NCI-H1930 (cell line): ENCODE measurements around the gene ARID1A.
A peak's percentile ranks its signal among the peaks of the same experiment; 100 is the strongest.
"Not testable (repeated sequence)": the region's sequence is repeated elsewhere in the genome, so short reads cannot be mapped to it uniquely, and the experiment has no call there.

Source experiments
- DNase-seq, 2 experiments: peaks; one replicate each; lab custom pipeline; 2025; lab: John Stamatoyannopoulos, UW

ARID1A gene

DNA sequence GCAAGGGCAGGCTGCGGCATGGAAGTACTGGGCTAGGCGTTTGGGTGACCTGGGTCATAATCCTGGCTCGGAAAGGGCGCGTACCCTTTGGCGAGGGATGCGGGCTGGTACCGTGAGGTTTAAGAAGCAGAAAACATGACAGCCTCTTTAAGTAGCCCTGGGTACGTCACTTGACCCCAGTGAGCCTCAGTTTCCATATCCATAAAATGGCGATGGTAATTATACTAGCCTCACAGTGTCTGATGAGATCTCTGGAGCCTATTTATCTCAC is 92.6 kb downstream of the ARID1A start:
- DNase-seq = no peak

DNA sequence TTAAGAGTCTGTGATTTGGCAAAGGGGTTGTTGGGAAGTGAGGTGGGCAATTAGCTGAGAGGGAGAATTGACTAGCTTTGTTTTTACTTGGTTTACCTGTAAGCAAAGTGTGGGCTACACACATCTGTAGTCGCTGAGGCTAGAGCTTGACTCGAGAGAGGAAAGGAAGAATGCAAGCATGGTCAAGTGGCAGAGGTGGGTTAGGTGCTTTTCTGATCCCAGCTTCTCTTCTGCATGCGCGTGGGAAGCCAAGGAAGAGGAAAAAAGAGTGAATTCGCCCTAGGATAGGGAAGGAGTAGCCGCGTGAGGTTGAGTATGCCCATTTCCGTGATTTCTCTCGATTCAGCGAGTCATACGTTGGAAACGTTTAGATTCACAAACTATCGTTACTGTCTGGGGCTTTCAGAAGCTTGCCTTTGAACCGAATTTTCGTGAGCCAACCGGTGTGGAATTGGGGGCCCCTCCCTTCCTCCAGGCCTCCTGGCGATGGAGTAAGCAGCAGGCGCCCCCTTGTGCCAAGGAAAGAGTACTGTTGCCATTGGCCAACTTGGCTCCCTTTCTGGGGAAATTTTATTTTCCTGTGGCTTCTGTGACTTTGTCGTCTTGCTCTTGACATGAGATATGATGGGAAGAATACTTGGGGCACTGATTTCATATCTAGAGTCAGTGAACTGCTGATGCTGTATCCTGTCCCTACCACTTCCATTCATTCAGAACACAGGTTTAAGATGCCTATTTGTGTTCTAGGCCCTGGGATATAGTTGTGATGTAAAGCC is 93.2 kb downstream of the ARID1A start:
- DNase-seq = peak; percentile 57 to 71

DNA sequence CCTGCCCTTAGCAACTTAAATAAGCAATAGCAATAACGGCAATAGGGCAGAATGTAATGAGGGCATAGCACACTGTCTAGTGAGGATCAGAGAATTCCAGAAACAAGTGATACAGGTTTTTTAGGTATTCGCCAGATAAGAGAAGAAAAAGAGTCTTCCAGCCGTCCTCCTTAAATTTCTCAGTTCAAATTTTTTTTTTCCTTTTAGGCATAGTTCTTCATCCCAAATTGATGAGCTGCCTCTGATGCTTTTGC is 93.7 kb downstream of the ARID1A start:
- DNase-seq = no peak

DNA sequence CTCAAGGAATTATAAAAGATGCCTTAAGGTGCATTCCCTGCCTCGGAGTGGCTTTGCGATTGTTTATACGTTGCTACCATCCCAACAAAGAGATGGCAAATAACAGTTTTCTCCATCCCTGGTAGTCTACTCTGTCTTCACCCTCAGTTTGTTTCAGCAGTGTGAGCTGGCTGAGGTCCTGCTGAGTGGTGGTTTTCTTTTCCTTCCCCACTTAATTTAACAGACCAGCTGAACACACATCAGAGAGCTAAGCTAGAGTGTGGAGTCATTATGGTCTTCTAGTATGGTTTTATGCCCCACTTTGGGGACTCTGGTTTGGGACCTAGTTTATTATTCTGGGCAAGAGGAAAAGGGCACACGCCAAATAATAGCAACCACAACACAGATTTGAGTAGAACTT is 94.1 kb downstream of the ARID1A start:
- no peak for DNase-seq

DNA sequence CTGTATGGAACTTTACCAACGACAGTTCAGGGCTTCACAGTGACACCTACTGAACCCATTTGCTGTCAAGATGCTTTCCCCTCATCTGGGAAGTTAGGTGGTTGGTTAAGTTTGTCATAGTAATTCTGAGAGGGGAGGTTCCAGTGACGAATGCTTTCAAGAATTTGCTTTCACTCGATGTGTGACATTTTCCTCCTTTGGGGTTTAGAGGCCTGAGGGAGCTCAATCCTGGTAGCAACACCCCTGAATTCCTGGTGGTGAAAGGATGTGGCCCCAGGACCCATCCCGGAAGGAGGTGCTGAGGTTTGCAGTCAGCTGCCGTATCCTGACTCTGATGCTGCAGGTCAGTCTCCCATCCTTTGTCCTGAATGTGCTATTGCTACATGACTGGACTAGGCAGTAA is 94.7 kb downstream of the ARID1A start:
- no peak for DNase-seq

DNA sequence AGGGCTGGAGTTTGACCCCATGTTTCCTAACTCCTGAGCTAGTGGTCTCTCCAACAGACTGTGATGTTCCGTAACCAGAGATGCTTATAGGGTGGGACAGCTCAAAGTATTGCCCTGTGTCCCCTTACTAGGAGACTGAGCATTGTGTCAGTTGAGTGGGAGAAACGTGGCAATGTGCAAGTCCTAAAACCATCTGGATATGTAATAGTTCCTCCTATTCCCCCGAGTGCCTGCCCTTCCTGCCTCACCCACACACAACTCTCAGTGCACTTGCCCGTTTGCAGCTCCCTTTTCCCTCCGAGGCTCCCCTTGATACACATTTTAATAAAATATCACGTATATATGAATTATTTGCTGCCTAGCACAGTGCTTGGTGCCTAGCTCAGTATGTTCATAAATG is 95.3 kb downstream of the ARID1A start:
- no peak for DNase-seq

DNA sequence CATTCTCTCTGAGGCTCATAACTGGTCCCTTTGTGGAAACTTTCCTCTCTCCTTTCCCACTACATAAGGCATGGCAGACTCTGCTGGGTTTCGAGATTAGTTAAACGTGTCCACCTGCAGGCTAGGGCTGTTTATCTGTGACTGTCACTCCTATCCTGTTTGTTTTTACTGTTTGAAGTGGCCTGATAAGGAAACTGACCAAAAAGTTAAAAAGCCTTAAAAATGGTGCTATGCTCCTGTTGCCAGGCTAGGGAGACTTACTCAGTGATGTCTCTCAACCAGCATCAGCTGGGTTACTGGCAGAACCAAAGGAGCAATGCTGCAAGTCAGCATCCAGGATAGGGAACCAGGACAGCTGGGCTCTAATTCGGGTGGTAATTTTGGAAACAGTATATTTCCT is 95.8 kb downstream of the ARID1A start:
- DNase-seq = no peak

DNA sequence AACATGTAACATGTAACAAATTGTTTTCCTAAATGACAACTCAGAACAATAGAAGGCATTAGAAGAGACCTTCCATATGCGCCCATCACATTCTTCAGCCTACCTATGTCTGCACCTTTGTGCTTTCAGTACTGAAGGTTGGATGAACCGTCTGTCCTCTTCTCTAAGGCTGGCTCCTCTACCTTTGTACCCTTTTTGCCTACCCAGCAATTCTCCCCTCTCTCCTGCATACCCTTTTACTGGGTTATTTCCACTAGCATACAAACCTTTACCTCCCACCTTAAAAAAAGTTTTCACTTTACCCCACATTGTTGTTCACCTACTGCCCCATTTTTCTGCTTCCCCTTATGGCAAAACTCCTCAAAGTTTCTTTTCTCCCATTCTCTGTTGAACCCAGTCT is 97.1 kb downstream of the ARID1A start:
- no peak for DNase-seq

DNA sequence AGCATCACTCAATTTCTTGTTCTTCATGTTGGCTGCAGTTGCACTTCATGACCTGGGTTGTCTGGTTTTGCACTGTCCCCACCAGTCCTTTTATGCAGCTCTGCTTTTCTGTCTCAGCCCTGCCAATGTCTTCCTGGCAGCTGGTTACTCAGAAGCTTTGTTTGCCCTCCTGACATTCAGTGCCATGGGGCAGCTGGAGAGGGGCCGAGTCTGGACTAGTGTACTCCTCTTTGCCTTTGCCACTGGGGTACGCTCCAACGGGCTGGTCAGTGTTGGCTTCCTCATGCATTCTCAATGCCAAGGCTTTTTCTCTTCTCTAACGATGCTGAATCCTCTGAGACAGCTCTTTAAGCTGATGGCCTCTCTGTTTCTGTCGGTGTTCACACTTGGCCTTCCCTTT is 98.6 kb downstream of the ARID1A start:
- DNase-seq = no peak

DNA sequence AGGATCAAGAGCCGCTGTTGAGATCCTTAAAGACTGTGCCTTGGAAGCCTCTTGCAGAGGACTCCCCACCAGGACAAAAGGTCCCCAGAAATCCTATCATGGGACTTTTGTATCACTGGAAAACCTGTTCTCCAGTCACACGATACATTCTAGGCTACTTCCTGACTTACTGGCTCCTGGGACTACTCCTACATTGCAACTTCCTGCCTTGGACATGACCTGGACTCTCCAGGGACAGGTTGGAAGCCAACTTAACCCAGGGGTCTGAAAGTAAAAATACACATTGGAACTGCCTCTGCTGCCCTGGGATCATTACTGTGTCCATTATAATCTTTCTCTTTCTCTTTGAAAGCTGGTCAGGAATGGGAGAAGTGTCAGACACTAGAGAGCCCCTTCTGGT is 101.8 kb downstream of the ARID1A start:
- DNase-seq = no peak

DNA sequence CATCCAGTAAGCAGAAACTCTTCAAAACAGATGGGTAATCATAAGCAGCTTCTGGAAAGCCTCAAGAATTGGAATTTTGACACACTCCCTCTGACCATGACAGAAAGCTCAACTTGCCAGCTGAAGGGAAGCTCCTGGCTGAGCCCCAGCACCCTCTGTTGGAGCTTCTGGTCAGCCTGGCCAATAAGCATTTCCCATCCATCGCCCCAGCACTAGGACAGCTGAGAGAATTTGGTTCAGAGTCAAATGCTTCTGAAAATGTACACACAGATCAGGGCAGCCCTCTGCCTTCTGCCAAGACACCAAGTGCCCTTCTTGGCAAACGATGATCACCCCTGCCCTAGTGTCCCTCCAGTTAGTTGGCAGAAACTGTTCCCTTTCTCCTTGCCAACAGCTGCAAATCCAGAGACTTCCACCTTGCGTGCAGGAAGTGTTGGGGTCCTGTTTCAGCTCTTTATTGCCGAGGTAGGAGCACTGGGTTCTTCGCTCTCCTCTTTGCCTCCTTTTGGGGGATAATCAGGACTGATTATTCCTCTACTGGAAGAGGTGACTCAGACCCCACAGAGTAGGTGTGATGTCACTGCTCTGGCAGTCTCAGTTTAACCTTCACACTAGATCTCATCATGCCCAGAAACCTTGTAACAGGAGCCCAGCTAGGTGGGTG is 103.8 kb downstream of the ARID1A start:
- no peak for DNase-seq

DNA sequence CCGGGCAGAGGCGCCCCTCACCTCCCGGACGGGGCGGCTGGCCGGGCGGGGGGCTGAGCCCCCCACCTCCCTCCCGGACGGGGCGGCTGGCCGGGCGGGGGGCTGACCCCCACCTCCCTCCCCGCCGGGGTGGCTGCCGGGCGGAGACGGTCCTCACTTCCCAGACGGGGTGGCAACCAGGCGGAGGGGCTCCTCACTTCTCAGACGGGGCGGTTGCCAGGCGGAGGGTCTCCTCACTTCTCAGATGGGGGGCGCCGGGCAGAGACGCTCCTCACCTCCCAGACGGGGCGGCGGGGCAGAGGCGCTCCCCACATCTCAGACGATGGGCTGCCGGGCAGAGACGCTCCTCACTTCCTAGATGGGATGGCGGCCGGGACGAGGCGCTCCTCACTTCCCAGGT is 108.1 kb downstream of the ARID1A start:
- not testable (repeated sequence) for DNase-seq

DNA sequence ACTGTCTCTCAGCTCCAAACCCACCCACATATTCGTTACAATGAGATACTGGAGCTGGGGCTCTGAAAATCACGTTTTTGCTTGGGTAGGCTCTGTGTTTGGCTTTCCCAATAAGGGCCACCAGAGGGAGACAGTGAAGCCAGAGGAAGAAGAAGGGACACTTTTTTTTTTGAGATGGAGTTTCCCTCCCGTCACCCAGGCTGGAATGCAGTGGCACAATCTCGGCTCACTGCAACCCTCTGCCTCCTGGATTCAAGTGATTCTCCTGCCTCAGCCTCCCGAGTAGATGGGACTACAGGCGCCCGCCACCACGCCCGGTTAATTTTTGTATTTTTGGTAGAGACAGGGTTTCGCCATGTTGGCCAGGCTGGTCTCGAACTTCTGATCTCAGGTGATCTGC is 114.3 kb downstream of the ARID1A start:
- DNase-seq = peak; percentile 11 to 26

DNA sequence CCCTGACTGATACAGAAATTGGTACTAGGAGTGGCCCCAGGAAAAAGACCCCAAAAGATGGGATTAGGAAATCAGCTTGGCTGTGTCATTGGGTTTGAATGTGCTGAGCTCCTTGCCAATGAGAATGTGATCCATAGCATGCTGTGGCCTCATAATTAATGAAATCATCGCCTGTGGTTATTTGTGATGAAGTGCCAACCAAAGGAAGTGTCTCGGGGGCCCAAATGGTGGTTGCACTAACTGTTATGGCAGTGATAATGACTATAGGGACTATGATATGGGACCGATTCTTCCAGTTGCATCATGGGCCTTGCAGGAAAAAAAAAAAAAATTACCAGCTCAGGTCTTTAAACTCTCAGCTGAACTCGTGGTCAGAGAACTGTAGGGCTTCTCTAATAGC is 115.2 kb downstream of the ARID1A start:
- no peak for DNase-seq

DNA sequence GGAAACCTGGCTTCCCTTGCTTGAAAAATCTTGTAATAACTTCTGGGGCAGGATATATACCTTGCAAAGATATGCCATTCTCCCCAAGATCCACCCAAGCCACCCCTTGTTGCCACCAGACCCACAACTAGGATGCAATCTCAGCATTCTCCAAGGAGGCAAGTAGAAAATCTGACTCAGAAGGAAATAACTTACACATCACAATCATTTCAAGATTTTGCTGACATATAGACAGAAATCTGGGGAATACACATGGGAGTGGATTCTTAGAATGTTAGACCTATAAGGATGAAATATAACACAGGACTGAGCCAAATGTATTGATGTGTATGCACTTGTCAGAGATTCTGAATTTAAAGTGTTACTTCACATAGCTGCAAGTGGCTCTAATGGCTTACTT is 115.9 kb downstream of the ARID1A start:
- no peak for DNase-seq

DNA sequence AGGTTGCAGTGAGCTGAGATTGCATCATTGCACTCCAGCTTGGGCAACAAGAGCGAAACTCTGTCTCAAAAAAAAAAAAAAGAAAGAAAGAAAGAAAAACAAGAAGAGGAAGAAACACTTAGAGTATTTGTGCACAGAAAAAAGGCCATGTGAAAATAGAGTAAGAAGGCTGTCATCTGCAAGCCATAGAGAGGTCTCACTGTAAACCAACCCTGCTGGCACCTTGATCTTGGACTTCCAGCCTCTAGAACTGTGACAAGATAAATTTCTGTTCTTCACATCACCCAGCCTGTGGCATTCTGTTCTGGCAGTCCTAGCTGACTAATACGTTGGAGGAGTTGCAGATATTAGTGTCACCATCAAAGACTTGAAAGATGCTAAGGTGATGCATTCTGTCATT is 118.6 kb downstream of the ARID1A start:
- no peak for DNase-seq

DNA sequence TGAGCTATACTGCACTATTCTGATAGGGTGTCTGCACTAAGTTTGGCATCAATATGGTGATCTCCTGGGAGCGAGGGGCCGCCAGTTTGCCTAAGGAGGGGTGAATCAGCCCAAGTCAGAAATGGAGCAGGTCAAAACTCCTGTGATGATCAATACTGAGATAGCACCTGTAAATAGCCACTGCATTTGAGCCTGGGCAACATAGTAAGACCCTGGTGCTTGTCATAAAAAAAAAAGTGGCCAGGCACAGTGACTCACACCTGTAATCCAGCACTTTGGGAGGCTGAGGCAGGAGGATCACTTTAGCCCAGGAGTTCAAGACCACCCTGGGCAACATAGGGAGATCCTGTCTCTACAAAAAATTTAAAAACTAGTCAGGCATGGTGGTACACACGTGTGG is 119.1 kb downstream of the ARID1A start:
- no peak for DNase-seq

DNA sequence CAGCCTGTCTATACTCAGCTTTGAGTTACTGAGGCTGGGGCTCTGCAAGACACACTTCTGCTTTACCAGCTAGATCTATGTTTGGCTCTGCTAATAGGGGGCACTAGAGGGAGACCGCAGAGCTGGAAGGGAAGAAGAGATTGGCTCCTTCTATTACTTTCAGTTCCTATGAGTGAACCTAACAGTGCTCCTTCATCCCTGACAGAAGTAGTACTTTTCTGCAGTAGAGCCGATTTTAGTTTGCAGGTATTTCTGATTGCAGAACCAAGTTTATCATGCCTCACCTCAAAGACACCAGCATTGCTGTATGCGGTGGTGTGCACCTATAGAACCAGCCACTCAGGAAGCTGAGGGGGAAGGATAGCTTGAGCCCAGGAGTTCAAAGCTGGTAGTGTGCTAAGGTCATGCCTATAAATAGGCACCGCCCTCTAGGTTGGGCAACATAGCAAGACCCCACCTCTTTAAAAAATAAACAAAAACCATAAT is 125.0 kb downstream of the ARID1A start:
- no peak for DNase-seq

DNA sequence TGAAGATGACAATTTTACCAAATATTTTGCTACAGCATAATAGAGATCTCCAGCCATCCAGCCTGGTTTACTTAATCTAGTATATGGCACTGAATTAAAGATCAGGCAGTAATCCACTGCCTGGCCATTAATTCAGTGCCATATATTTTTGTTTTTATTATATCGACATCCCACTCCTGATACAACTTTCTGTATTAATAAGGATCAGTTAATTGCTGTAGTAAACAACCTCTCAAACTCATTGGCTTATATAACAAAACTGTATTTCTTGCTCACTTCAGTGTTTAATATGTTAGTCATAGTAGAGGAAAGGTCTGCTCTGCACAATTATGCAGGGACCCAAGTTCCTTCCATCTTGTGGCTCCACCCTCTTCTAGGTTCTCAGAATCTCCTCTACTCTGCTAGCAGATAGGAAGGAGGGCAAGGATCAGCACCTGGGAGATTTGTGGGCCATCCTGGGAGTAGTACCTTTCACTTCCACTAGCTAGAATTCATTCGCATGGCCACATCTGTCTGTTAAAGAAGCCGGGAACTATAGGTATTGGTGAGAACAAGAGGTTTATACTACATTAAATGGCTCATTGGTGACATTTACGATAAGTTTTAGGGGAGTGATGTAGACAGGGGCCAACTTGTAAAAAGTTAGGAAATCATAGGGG is 127.1 kb downstream of the ARID1A start:
- no peak for DNase-seq

DNA sequence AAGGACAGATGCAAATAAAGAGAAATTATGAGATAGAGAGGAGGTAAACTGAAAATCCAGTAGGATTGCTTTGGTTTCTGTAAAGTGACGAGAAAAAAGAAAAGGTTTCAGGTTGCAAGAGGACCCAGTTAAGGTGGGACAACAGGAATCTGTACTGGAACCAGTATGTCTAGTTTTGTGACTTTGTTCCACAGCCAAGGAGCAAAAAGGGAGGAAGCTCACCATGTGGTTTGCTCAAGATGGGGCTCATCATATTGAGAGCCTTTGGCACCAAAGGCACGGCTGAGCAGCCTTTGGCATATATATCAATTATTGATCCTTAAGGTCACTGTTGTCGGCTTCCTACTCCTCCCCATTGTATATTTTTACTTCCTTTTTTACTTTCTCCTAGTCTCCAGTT is 128.9 kb downstream of the ARID1A start:
- DNase-seq = no peak

DNA sequence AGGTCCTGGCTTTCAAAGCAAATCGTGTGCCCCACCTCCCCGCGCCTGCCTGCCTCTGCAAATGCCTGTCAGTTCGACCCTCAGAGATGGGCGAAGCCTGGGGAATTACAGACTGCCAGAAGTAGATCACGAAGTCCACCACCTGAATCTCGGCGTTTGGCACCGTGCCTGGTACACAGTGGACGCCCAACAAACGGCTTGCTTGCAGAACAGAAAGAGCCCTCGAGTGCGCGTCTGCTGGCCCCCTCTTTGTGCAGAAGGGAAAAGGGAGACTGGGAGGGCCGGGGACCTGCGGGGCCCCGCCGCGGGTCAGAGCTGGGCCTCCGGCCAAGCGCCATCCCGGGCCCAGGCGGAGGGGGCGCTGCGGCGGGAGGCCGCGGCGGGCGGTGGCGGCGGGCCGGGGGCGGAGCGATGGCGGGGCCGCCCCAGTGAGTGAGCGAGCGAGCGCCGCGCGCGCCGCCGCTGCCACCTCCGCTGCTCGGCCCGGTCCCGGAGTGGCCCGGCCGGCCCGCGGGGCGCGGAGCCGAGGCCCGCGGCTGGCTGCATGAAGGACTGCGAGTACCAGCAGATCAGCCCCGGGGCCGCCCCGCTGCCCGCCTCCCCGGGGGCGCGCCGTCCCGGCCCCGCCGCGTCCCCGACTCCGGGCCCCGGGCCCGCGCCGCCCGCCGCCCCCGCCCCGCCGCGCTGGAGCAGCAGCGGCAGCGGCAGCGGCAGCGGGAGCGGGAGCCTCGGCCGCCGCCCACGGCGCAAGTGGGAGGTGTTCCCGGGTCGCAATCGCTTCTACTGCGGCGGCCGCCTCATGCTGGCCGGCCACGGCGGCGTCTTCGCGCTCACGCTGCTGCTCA is 130.7 kb downstream of the ARID1A start, which contains the start of gene ZDHHC18:
Gene ZDHHC18 (plus strand): TSS at position 428 of the 845 bp plus-strand sequence. CDS start 117 bp downstream, at position 545.
- DNase-seq = peak; percentile 41 to 60

DNA sequence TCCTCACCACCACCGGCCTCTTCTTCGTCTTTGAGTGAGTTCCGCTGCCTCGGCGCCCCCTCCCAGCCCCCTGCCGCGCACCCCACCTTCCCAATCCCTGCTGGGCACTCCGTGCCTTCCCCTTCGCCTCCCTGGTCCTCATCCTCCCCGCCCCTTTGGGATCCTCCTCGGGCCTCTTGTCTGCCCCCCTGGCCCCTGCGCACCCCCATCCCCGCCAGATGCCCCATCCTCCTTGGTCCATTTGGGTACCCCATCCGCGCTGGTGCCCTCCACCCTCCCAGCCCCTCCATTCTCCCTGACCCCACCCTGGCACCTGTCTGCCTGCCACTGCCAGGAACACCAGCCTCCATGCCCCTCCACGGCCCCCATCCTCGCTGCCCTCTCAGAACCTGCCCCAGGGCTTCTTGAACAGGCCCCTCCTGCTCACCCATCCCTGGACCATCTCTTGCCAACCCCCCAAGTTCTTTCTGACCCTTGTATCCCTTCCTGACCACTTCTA is 131.3 kb downstream of the ARID1A start:
- DNase-seq = no peak
